HG03135 (cell line): Measurements from ENCODE around the gene GNB3.
"Not testable (repeated sequence)": the region's sequence is repeated elsewhere in the genome, so short reads cannot be mapped to it uniquely, and the experiment has no call there.

ENCODE experiments used
- ATAC-seq: cut with Tn5 transposase; IDR thresholded peaks from one replicate; pipeline ENCODE4 v1.9.1; 2021; ENCODE audit warnings: mild to moderate bottlenecking, moderate library complexity; ENCODE audit not compliant: unreplicated experiment

GNB3 gene

DNA sequence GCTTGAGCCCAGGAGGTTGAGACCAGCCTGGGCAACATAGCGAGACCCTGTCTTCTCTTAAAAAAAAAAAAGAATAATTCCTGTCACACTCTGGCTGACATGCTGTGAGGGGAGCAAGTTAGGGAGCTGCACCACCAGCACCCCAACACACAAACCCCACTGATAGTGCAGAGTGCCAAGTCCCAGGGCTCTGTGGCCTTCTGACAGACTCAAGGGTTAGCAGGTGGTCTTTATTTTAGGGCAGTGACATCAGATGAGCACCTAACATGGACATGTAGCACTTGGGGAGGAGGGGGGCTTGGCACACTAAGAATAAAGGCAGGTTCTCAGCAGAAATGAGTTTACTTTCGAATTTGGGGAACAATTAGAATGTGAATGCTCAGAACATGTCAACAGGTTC, 18.1 kb downstream of the GNB3 start:
- ATAC-seq = no peak

DNA sequence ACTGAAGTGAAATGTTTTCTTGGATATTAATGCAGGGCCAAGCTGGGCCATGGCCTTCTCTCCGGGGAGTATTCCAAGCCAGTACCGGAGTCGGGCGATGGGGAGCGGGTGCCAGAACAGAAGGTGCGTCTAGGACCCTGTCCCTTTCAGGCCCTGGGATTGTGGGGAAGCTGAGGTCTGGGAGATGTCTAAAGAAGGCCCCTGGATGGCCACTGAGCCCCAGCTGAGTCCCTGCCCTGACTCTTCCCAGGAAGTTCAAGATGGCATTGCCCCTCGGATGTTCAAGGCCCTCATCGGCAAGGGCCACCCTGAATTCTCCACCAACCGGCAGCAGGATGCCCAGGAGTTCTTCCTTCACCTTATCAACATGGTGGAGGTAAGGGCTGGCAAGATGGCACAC, 19.4 kb downstream of the GNB3 start:
- no peak for ATAC-seq

DNA sequence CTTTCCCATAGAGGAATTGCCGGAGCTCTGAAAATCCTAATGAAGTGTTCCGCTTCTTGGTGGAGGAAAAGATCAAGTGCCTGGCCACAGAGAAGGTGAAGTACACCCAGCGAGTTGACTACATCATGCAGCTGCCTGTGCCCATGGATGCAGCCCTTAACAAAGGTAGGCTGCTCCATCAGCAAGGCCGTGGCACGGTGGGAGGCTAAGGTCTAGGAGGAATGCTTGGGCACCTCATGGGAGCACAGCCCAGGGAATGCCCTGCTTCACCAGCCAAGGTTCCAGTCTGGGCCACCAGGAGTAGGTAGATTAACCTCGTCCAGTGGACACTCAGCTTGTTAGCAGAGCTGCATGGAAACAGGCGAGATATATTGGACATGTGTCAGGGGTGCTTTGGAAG, 20.2 kb downstream of the GNB3 start:
- no peak for ATAC-seq

DNA sequence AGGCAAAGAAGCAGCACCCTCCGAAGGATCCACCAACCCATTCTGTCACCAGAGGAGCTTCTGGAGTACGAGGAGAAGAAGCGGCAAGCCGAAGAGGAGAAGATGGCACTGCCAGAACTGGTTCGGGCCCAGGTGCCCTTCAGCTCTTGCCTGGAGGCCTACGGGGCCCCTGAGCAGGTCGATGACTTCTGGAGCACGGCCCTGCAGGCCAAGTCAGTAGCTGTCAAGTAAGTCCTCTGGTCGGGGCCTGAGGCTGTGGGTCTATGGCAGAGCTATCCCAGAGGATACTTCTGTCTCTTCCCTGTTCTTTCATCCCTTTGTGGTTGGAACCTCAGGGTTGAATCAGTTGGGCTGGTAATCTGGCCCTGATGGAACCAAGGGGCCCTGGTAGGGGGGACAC, 20.7 kb downstream of the GNB3 start:
- ATAC-seq = no peak

DNA sequence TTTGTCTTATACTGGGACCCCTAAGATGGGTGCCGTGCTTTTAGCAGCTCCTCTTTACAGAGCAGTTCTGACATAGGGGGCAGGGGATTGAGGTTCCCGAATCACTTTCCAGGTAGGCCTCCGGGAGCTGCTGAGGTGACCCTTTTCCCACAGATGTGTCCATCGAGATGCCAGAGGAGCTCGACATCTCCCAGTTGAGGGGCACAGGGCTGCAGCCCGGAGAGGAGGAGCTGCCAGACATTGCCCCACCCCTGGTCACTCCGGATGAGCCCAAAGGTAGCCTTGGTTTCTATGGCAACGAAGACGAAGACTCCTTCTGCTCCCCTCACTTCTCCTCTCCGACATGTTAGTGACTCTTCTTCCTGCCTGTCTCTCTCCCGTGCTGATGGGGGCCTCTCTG, 22.3 kb downstream of the GNB3 start:
- ATAC-seq = no peak

DNA sequence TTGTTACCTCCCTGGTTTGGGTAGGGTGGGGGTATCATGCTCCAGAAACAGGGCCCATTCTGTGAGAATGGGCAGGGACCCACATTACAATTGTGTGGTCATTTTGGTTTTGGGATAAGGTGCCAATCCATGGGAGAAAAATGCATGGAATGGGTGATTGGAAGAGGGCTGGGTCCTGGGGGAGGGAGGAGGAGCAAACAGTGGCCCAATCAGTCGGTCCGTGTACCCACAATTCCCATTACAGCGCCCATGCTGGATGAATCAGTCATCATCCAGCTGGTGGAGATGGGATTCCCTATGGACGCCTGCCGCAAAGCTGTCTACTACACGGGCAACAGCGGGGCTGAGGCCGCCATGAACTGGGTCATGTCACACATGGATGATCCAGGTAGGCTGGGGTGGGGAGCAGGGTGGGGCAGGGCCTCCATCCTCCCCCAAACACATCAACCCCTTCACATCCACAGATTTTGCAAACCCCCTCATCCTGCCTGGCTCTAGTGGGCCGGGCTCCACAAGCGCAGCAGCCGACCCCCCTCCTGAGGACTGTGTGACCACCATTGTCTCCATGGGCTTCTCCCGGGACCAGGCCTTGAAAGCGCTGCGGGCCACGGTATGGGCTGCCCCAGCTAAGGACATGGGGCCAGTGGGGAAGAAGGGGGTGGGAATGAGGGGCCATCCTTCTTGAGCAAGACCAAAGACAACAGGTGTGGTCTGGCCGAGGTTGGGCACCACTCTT, 23.0 kb downstream of the GNB3 start:
- no peak for ATAC-seq

DNA sequence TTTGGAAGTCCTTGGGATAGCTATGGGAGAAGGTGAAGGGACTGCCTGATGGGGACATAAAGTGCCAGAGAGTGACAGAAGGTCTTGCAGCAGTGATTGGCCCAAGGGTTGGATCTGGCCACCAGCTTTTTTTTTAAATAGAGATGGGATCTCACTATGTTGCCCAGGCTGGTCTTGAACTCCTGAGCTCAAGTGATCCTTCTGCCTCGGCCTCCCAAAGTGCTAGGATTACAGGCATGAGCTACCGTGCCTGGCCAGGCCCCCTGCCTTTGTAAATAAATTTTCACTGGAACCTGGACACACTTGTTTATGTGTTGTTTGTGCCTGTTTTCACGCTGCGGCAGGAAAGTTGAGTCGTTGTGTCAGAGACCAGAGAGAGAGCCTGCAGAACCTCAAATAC, 24.6 kb downstream of the GNB3 start:
- ATAC-seq = not testable (repeated sequence)

DNA sequence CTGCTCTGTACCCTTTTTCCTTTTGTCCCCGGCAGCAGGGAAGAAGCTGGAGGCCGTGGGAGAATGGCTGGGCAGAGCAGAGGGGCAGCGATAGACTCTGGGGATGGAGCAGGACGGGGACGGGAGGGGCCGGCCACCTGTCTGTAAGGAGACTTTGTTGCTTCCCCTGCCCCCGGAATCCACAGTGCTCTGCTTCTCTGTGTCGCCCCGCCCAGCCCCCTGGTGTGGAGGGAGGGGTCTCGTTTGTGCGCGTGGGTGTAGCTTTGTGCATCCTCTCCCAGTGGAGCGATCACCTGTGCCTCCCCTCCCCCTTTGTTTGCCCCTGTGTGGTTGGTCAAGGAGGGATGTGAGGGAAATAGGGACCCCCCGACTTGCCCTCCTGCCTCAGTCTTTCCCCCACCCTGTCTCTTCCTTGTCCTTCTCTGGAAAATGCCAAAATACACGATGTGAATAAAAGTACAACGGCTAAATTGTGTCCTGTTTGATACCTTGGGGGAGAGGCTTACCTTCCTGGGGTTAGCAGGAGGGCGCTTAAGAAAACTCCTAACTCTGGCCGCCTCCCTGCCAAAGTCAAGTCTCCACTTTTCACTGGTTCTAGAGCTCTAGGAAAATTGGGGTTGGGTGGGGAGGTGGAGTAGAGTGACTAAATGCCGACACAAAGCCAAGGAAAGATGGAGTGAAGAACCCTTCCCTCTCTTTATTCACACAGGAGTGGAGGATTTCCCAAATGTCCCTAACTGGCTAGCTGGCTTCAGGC, 25.6 kb downstream of the GNB3 start:
- no peak for ATAC-seq

DNA sequence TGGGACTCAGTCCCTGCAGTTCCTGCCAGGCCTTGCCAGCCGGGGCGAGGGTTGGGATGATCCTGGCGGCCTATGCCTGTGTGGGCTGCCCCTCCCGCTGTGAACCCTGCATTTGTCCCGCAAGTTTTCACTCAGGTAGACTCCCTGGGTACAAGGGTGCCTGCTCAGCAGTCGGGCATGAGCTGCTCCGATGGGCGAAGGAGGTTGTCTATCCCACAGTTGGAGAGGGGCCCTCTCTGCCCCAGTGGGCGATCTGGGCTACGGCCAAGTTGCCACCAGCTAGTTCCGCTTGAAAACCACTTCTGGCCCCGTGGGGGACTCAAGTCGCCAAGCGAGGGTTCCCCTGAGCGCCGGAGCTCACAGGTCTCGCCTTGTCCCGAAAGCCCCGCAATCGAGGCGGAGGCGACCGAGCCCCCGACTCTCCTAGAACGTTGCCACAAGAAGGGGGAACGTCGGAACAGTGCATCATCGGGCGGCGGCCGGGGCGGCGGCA, 26.2 kb downstream of the GNB3 start:
- no peak for ATAC-seq

DNA sequence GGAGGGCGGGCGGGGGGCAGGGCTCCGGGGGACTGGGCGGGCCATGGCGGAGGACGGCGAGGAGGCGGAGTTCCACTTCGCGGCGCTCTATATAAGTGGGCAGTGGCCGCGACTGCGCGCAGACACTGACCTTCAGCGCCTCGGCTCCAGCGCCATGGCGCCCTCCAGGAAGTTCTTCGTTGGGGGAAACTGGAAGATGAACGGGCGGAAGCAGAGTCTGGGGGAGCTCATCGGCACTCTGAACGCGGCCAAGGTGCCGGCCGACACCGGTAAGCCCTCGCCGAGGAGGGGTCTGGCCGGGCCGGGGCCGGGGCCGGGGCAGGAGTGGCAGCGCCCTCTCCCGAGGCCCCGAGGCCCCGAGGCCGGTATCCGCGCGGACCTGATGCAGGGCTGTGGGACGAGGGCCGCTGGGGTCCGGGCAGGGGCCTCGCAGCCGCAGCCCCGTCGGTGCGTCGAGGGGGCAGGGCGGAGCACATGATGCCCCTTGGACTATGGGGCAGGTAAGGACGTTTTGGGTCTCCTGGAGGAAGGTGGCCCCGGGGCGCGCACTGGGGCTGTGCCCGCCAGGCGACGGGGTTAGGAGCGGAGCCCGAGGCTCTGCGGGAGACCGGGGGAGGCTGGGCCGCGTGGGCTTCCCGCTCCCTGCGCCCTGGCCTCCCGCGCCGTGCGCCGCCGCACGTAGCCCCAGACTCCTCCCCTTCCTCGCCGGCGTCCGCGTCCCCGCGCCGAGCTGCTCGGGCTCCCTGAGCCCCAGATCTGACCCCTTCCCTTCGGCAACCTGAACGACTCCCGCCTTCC, 26.9 kb downstream of the GNB3 start, which contains the start of gene TPI1:
TSS of gene TPI1 (plus strand) at position 119 of the 798 bp plus-strand sequence. CDS start at position 155, 36 bp downstream.
- ATAC-seq = peak; percentile 63

DNA sequence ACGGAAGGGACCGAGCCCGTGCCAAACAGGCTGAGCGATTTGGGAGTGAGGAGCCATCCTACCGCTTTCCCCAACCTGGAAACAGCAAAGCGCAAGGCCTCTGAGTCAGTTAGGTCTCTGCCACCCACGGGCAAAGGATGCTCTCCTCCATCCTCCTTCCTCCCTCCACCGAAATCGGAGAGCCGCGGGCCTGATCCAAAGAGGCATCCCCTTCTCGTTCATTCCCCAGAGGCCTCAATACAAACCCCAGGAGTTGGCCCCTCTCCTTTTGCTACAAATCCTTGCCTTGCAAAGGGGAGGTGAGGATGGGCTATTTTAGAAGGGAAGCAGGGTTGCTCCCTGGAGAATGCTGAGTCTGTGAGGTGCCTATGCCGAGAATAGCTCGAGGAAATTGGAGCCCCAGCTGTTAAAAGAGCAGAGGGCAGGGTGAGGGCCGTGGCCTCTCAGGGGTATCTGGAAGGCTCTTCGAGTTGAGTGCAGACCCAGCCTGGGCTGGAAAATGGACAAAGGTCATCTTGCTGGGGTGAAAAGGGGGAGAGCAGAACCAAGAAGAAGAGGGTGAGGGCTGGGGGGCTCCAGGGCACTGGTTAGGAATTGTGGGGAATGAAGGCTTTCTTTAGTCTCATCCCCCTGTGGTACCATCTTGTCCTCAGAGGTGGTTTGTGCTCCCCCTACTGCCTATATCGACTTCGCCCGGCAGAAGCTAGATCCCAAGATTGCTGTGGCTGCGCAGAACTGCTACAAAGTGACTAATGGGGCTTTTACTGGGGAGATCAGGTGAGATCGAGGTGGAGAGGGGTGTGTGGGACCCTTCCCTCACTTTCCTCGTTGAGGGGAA, 27.7 kb downstream of the GNB3 start:
- no peak for ATAC-seq

DNA sequence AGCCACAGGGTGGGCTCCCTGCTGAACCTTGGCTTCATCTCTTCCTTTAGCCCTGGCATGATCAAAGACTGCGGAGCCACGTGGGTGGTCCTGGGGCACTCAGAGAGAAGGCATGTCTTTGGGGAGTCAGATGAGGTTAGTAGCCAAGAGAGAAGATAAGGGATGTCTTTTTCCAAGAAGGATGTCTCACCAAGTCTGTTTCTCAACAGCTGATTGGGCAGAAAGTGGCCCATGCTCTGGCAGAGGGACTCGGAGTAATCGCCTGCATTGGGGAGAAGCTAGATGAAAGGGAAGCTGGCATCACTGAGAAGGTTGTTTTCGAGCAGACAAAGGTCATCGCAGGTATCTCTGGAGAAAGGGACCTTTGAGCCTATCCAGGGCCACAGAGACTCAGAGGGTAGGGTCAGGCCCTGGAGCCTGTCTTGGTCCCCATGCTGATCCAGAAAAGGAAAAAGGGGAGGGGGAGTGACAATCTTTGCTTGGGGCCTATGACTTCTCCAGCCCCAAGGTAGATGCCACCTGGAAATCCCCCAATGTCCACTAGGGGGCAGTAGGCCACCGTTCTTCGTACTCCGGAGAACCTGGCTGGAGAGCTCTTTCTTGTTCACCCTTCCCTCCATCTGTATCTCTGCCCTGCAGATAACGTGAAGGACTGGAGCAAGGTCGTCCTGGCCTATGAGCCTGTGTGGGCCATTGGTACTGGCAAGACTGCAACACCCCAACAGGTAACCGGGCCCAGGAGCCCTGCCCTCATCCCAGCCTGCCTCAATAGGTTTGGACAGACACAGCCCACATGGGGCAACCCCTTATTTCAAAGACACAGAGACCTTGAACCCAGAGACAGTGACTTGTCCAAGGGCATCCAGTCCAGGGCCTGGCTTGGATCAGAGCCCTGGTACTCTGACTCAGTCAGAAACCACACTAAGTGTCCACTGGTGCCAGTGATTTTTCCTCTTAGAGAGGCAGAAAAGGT, 28.6 kb downstream of the GNB3 start:
- no peak for ATAC-seq

DNA sequence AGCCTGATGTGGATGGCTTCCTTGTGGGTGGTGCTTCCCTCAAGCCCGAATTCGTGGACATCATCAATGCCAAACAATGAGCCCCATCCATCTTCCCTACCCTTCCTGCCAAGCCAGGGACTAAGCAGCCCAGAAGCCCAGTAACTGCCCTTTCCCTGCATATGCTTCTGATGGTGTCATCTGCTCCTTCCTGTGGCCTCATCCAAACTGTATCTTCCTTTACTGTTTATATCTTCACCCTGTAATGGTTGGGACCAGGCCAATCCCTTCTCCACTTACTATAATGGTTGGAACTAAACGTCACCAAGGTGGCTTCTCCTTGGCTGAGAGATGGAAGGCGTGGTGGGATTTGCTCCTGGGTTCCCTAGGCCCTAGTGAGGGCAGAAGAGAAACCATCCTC, 29.6 kb downstream of the GNB3 start:
- not testable (repeated sequence) for ATAC-seq

DNA sequence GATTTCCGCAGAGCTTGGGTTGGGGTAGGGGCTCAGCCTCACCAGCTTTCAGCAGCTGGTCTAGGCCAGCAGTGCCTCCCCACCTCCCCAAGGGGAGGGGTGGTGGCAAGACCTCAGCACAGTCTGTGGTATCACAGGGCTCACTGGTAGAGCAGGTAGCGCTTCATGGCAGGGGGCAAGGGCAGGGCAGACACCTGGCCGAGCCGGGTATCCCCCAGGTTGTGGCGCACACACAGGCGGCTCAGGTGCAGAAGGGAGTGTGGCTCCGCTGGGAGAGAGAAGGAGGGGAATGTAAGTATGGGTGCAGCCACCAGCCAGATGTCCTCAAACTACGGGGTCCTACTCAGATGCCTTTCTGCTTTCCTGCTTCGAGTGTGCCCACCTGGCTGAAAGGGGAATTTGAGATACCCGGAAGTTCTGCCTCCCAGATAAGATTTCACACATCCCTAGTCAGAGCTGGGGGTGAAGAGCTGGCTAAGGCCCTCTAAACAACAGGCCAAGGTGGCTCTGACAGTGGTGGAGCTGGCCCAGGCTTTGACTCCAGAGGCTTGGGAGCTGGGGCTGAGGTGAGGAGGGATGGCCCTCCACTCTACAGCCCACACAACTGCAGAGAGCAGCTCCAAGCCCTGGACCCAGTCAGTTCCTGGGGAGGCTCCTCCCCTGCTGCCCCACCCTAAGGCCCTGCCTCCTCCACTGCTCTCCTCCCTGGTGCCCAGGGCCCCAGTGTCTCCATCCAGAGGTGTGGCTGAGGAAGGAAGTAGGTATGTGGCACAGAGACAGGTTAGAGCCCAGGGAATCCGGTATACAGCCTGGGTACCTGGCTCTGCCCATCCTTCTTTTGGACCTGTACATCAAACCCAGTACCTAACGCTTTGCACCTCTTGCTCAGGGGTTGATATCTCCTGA, 30.6 kb downstream of the GNB3 start:
- no peak for ATAC-seq

DNA sequence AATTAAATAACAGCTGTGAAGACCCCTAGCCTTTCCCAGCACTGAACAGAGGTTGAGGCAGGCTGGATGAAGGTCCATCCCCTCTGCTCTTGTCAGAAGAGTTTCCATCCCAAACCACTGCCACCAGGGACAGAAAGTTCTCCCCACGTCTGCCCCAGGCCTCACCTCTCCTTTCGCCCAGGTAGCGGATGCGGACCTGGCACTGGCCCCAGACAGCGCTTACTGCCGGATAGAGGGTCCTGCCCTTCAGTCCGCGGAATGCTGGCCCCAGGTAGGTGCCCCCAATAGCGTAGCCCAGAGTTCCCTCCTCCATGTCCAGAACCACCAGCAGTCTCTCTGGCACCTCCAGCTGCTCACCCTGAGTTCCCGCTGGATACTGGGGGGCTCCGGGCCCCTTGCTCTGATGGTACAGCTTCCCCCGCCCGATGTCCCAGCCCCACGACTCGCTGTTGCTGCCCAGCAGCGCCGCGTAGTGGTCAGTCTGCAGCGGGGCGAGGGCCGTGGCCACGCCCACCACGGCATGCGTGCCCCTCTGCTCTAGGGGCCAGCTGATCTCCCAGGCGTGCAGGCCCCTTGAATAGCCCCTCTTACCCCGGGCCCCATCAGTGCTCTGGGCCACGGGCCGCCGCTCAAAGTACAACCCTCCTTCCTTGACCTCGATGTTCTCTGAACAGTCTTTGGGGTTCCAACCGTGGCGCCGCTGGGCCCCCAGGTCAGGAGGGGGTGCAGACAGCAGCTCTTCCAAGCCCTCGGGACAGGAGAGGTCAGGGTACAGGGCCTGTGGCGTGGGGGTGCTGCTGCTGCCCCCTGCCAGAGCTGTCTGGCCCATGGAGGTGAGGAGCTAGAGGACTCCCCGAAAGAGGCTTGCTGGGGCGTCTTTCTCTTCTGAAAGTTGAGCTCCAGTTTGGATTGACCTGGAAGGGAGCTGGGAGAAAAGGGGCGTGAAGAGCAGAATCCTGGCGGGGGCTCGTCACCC, 31.6 kb downstream of the GNB3 start:
- ATAC-seq = peak; percentile 39

DNA sequence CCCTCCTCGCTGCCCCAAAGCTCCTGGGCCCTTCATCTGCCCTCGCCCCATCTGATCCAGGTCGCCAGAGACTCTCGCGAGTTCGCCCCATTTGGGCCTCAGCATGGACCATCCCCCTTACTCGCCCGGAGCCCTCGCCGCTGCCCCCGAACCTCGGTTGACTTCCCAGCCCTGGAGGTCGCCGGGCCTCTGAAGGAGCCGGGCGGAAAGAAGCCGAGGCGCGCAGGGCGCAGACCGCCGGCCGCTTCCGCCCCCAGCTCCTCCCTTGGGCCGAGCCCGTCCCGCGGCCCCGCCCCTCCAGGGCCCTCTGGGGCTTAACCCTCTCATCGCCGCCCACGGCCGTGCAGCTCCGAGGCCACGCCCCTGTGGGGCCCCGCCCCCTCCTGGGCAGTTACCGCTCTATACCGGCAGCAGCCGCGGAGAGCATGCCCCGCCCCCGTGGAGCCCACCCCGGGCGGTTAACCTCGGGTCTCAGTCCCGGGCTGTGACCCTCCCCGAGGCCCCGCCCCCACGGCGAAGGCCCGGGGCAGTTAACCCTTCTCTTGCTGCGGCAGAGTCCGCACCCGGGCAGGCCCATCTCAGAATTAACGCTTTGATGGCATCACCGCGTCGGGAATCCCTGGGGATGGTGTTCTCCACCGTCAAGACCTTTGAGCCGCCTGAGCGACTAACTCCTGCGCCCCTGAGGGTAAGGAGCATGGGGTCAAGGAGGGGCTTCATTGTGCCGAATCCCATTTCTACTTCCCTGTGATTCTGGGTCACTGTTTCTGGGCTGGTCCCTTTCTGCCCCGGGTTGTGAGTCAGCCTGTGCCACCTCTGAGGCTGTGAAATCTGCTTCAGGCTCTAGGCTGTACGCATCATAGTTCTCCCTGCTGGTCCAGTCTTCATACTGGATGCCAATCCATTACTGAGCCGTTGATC, 32.6 kb downstream of the GNB3 start, which contains the start of gene SPSB2:
TSS of gene SPSB2 (minus strand) at position 210 of the 921 bp plus-strand sequence. CDS start 402 bp downstream, outside the sequence.
- peak; percentile 73 for ATAC-seq
